Measurements from ENCODE around the gene KAT2B.

- TF ChIP-seq POLR2A (IDR thresholded peaks at IDR 0.05) (no peak), CTCF (IDR thresholded peaks at IDR 0.05) (no peak)
Observed at GRCh38 chr3:20074226-20075063, 34.2 kb downstream of the KAT2B start.

All from thyroid gland (tissue), 4 donors.